SIG-M5 (cell line): Measurements from ENCODE around the gene STRN3.
"Not testable (repeated sequence)": the region's sequence is repeated elsewhere in the genome, so short reads cannot be mapped to it uniquely, and the experiment has no call there.

Experiments
- DNase-seq: peaks from one replicate; lab custom pipeline; 2025; lab: John Stamatoyannopoulos, UW

STRN3 gene, protein sequence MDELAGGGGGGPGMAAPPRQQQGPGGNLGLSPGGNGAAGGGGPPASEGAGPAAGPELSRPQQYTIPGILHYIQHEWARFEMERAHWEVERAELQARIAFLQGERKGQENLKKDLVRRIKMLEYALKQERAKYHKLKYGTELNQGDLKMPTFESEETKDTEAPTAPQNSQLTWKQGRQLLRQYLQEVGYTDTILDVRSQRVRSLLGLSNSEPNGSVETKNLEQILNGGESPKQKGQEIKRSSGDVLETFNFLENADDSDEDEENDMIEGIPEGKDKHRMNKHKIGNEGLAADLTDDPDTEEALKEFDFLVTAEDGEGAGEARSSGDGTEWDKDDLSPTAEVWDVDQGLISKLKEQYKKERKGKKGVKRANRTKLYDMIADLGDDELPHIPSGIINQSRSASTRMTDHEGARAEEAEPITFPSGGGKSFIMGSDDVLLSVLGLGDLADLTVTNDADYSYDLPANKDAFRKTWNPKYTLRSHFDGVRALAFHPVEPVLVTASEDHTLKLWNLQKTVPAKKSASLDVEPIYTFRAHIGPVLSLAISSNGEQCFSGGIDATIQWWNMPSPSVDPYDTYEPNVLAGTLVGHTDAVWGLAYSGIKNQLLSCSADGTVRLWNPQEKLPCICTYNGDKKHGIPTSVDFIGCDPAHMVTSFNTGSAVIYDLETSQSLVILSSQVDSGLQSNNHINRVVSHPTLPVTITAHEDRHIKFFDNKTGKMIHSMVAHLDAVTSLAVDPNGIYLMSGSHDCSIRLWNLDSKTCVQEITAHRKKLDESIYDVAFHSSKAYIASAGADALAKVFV

DNA sequence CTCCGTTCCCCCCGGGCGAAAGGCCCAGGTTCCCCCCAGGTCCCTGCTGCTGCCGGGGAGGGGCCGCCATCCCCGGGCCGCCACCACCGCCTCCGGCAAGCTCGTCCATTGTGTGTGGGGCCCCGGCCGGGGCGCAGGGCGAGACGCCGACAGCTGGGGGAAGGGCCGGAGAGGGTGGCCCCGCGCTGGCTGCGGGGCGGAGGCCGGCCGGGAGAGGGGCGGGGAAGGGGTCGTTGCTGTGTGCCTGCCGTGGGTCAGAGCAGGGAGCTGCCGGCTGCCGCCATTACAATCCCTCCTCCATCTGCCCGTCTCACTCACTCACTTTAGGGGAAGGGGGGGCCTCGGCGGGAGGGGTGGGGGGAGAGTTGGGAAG lies at the start of gene STRN3:
STRN3 (minus strand) TSS at position 303 of the 373 bp plus-strand sequence; CDS start at position 109, 194 bp downstream.
- no peak for DNase-seq

DNA sequence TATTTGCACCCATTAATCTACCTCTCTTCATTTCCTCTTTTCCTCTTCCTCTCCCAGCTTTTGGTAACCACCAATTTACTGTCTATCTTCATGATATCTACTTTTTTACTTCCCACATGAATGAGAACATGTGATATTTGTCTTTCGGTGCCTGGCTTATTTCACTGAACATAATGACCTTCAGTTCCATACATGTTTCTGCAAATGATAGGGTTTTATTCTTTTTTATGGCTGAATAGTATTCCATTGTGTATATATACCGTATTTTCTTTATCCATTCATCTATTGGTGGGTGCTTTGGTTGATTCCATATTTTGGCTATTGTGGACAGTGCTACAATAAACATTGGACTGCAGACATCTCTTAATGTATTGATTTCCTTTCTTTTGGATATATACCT lies 49.0 kb upstream of the STRN3 start:
- DNase-seq, result no peak

DNA sequence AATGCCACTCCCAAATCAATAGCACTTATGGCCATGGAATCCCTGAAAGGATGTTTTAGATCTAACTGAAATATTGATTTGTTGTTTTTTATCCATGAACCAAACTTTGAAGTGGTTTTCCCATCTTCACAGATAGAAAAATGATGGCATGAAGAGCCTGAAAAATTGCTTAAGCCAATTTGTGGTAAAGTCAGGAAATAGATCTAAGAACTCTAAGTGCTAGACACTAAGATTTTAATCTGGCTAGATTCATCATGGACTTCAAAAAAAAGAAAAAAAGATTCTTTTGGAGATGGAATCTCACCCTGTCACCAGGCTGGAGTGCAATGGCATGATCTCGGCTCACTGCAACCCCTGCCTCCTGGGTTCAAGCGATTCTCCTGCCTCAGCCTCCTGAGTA lies 45.0 kb upstream of the STRN3 start:
- no peak for DNase-seq

DNA sequence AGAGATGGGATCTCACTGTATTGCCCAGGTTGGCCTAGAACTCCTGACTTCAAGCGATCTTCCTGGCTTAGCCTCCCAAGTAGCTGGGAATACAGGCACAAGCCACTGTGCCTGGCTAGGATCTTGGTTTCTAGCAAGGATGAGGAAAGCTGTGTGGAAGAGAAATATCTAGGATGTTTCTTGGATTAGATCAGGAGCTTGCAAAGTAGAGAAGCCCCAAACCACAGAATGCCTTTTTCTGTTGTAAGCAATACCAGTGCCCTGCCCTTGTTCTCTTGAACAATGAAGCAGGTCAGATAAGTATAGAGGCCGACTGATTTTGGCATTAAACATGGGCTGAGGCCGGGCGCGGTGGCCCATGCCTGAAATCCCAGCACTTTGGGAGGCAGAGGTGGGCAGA lies 44.3 kb upstream of the STRN3 start:
- no peak for DNase-seq

DNA sequence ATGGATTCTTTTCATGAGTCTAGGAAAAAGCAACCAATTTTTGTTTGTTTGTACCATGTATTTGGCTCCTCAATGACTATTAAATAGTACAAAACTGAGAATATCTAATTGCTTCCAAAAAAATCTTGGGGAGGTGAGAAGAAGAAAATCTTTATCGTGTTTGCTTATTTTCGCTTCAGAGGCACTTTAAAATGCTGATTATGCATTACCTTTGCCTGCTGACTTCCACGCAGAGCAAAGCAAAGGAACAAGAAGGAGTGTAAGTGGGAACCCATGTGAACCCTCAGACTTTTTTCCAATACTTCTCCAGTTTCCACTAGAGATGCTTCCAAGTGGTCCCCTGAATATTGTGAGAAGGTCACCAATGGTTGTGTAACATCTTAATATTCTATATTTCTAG lies 43.2 kb upstream of the STRN3 start:
- no peak for DNase-seq

DNA sequence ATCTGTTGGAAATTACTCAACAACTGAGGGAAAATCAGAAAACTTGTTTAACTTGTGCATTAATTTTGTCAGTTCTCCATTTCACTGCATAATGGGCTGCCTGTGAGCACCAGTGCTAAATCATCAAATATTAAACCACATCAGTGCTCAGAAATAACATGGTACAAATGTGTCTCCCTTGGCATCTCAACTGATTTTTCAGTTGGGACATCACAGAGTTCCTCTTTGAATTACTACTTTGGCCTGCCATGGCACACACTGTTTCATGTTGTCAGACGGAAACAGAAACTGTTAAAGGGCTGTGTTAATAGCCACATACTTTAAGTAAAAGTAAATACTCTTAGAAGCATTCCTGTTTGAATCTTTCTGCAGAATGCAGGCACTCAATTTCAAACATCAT lies 42.1 kb upstream of the STRN3 start:
- DNase-seq, result no peak

DNA sequence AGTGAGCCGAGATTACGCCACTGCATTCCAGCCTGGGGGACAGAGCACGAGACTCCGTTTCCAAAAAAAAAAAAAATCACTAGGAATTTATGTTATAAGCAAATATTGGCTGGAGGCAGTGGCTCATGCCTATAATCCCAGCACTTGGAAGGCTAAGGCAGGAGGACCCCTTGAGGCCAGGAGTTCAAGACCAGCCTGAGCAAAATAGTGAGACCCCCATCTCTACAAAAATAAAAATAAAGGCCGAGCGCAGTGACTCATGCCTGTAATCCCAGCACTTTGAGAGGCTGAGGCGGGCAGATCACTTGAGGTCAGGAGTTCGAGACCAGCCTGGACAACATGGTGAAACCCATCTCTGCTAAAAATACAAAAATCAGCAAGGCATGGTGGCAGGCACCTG lies 36.7 kb upstream of the STRN3 start:
- DNase-seq, result not testable (repeated sequence)

DNA sequence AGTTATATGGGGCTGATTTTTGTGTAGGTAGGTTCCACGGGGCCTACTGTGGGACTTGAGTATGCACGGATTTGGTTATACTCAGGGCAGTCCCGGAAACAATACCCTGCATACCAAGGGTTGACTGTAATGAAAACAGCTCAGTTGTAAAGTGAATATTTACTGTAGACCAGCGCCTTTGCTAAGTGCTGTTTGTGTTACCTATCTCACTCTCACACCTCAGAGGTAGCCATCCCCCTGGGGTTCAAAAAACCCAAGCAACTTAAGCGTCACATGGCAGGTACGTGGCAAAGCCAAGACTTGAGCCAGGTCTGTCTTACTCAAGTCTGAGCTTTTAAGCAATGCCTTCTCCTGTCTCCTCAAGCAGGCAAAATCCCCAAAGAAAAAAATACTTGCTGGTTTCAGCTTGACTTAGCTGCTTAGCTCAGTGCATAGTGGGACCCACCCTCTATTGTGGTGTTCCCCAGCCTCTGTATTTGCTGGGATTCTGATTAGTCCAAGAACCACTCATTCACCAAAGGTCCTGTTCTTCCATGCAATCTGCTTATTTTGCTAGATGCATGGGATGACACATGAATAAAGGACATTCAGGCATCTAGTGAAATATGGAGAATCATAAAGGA lies 34.2 kb upstream of the STRN3 start:
- DNase-seq, result no peak

DNA sequence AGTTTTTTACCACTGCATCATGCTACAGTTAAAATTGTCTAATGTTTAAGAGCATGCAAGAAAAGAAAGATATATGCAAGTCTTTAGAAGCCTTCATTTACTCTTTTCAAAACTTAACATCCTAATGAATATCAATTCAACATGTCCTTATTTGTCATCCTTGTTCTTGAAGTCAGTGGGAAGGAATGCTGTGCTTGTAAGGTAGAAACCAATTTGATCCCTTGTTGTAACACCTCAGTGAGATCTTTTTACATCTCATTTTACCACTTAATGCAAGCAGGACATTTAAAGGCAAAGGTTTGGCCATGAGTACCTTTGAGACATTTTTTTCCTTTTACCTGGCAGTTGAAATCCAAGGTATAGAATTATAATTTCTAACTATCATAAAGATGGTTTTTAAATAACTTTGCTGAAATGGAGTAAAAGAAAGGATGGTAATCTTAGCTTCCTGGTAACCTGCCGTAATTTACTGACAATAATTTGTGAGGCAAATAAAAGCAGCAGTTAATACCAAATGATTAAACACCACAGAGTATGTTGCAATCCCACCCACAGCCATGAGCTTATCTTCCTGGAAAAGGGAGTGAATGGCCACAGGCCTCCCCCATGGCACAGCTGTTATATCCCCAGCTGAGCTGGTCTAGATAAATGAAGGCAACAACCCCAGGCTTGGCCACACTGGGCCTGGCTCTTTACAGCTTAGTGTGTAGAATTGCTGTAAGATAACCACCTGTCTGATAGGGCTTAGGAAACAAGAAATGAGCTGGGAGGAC lies 33.2 kb upstream of the STRN3 start:
- DNase-seq, result no peak

DNA sequence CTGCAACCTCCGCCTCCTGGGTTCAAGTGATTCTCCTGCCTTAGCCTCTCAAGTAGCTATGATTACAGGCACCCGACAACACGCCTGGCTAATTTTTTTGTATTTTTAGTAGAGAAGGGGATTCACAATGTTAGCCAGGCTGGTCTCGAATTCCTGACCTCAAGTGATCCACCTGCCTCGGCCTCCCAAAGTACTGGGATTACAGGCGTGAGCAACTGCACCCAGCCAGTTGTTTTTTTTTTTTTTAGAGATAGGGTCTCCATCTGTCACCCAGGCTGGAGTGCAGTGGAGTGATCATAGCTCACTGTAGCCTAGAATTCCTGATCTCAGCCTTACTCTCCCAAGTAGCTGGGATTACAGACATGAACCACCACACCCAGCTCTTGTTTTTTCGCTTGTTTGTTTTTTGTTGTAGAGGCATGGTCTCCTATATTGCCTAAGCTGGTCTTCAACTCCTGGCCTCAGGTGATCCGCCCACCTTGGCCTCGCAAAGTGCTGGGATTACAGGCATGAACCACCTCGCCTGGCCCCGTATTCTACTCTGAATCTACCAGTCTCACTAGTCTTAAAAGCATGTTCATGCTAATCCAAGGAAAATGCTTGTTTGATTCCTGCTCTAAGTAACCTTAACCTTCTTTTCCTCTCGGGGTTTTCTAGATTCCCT lies 31.7 kb upstream of the STRN3 start:
- DNase-seq, result no peak

DNA sequence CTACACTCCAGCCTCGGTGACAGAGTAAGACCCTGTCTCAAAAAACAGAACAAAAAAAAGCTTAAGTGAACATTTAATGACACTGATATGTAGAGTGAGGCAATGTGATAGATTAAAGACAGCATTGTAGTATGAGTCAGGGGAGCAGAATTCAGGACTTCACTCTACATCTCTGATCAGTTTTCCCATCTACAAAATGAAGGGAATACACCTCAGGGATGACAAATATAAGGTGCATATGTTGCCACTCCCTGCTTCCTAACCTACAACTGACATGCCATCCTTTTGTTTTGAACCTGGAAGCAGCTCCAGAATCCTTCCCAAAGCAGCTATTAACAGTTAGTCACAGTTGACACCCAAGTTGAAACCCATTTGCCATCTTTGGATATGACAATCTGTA lies 30.9 kb upstream of the STRN3 start:
- no peak for DNase-seq

DNA sequence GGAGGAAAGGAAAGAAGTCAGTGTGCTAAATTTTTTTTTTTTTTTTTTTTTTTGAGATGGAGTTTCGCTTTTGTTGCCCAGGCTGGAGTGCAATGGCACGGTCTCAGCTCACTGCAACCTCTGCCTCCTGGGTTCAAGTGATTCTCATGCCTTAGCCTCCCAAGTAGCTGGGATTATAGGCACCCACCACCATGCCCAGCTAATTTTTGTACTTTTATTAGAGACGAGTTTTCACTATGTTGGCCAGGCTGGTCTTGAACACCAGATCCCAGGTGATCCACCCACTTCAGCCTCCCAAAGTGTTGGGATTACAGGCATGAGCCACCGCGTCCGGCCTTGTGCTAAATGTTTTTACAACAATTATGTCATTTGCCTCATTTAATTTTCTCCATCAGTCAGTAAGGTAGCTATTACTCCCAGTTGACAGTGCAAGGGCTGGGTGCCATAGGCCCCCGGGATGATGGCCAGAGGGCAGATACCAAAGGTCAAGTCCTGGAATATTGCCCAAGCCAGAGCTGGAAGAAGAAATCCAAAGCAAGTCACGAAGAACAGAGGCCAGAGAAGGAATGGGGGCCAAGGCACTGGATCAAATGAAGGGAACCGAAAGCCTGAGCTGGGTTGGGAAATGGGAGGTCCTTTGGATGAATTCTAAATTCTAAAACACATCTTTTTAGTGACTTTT lies 26.9 kb upstream of the STRN3 start:
- not testable (repeated sequence) for DNase-seq

DNA sequence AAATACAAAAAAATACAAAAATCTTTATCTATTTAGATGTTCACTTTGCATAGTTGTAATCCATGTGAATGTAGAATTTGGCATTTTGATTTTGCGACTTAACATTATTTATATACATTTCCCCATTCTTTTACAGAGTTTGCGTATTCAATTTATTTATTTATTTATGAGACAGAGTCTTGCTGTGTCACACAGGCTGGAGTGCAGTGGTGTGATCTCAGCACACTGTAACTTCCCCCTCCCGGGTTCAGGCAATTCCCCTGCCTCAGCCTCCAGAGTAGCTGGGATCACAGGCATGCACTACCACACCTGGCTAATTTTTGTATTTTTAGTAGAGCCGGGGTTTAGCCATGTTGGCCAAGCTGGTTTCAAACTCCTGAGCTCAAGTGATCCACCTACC lies 25.3 kb upstream of the STRN3 start:
- no peak for DNase-seq

DNA sequence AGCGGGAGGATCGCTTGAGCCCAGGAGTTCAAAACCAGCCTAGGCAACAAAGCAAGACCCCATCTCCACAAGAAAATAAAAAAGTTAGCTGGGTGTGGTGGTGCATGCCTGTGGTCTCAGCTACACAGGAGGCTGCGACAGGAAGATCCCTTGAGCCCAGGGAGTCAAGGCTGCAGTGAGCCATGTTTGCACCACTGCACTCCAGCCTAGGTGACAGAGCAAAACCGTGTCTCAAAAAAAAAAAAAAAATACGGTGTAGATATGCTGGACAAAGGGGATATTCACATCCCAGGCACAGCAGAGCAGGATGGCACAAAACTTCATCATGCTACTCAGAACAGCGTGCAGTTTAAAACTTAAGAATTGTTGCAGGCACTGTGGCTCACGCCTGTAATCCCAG lies 24.8 kb upstream of the STRN3 start:
- no peak for DNase-seq

DNA sequence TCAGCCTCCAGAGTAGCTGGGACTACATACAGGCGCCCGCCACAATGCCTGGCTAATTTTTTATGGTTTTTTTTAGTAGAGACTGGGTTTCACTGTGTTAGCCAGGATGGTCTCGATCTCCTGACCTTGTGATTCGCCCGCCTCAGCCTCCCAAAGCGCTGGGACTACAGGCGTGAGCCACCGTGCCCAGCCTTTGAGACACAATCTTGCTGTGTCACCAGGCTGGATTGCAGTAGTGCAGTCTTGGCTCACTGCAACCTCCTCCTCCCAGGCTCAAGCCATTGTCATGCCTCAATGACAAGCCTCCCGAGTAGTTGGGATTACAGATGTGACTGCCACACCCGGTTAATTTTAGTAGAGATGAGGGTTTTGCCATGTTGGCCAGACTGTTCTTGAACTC lies 21.3 kb upstream of the STRN3 start:
- no peak for DNase-seq

DNA sequence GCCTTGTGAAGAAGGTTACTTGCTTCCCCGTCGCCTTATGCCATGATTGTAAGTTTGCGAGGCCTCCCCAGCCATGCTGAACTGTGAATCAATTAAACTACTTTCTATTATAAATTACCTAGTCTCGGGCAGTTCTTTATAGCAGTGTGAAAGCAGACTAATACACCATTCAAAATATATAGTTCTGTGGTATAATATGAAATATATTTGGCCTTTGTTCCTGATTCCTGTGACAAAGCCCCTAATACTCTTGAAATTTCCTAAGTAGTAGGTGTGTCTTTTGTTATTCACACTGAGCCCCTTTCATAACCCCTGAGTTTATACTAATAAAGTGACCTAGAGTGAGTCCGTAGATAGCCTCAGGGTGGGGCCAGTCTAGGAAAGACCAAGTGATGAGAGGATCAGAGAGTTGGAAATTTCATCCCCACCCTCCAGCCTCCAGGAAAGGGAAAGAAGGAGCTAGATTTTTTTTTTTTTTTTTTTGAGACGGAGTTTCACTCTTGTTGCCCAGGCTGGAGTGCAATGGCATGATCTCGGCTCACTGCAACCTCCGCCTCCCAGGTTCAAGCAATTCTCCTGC lies 19.4 kb upstream of the STRN3 start:
- DNase-seq, result no peak

DNA sequence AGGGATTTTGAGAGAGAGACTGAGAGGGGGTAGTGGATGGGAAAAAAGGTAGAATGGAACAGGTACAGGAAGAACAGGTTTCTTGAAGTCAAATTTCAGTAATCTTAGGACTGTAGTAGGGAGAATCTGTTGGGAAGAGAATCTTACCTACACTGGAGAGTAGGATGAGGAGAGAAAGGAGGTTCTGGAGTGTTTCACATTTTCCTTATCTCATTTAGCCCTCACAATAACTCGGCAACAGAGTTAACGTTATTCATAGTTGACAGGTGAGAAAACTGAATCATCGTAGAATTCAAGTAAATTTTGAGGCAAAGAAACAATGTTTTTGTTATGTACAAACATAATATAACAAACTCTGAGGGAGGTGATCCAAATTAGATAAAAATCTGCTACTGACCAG lies 17.2 kb upstream of the STRN3 start:
- no peak for DNase-seq

DNA sequence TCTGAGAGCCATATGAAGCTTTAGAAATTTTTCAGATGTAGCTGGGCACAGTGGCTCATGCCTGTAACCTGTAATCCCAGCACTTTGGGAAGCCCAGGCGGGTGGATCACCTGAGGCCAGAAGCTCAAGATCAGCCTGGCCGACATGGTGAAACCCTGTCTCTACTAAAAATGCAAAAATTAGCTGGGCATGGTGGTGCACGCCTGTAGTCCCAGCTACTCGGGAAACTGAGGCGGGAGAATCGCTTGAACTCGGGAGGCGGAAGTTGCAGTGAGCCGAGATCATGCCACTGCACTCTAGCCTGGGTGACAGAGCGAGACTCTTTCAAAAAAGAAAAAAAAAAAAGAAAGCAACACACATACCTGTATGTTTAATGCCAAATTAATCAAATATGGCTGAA lies 16.7 kb upstream of the STRN3 start:
- not testable (repeated sequence) for DNase-seq

DNA sequence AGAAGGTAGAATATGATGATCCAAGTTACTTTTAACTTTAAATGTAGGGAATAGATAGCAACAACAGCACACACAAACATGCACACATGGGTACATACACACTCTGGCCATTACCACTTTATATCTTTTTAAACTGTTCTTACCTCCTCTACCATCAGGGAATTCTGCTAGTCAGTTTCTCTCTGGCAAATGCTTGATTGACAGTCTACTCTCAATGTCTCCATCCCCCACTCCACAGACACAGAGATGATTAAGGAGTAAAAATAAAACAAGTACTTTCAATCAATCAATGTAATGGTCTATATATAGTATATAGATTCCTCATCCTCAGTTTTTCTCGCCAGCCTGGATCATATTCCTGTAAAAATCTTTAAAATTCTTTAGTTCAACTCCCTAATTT lies 16.1 kb upstream of the STRN3 start:
- DNase-seq, result no peak

DNA sequence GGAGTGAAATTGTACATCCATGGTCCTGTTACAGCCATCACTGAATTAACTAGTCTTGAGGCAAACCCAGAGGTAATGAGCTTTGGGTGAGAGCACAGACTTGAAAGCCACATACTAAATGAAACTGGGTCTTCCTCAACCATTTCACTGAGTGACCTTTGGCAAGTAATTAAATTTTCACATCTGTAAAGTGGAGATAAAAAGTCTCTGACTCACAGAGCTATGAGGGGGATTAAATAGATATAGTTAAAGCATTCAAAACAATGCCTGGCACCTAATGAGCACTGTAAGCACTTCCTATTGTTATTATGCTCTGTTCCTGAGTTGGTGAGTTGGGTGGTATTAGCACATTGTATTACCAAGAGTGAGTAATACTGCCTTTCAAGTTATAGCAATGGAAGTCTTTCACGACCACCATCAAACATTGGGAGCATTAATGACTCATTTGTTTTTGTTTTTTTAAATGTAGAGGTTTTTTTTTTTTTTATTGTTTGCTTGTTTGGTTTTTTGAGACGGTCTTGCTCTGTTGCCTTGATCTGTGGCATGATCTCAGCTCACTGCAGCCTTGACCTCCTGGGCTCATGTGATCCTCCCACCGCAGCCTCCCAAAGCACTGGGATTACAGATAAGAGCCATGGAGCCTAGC lies 12.5 kb upstream of the STRN3 start:
- DNase-seq, result no peak
